Lower lobe of right lung (tissue), 2 donors: ENCODE data around the gene MARK4. TPM values are rescaled to one million over a fixed set of nuclear protein-coding genes. Genes with fewer than 3 reads are reported as not detected.

Source experiments
- ATAC-seq, 2 donors: fragments of 200-7000 bp; cut with Tn5 transposase; one replicate each; pipeline ENCODE4 v1.9.1; 2020 to 2022; ENCODE audit warnings: mild to moderate bottlenecking in 2 of 2, moderate library complexity in 2 of 2
- DNase-seq: peaks from one replicate; pipeline ENCODE4 v3.0.0-alpha.2; 2020
- H3K27ac ChIP-seq: fragments of 200-600 bp; one replicate; pipeline ENCODE4 v1.8.0; 2022
- H3K27me3 ChIP-seq: fragments of 200-600 bp; one replicate; pipeline ENCODE4 v1.8.0; 2022; ENCODE audit warnings: low read depth
- H3K36me3 ChIP-seq: fragments of 200-600 bp; one replicate; pipeline ENCODE4 v1.8.0; 2022; ENCODE audit warnings: mild to moderate bottlenecking
- H3K4me1 ChIP-seq: fragments of 200-600 bp; one replicate; pipeline ENCODE4 v1.8.0; 2022
- H3K4me3 ChIP-seq: fragments of 200-600 bp; one replicate; pipeline ENCODE4 v1.8.0; 2022; ENCODE audit warnings: mild to moderate bottlenecking
- H3K9me3 ChIP-seq: fragments of 200-600 bp; one replicate; pipeline ENCODE4 v1.8.0; 2022
- CTCF ChIP-seq: fragments of 200-600 bp; IDR thresholded peaks from one replicate; pipeline ENCODE4 v1.8.0; 2022; ENCODE audit warnings: antibody characterized with exemption, mild to moderate bottlenecking
- intact Hi-C: fragments of 100-400 bp; cut with DNase I; formaldehyde crosslinking; loops from one replicate; pipeline ENCODE4 v1.11.0; 2022
- total RNA-seq: library from RNA; stranded (reverse); fragmentation: NEBNext Ultra II Directional; extraction: Animal tissue kit (Norgen Biotek cat#: 25700); gene quantifications from one replicate; pipeline ENCODE4 v1.2.1, GENCODE V29; 2021
- donor health status: DM: no; HTN: yes; CAD: no; lungs with severe emphysema.

MARK4 gene
- total RNA-seq, 1 donor from 2014 or later: 32.5 TPM

DNA sequence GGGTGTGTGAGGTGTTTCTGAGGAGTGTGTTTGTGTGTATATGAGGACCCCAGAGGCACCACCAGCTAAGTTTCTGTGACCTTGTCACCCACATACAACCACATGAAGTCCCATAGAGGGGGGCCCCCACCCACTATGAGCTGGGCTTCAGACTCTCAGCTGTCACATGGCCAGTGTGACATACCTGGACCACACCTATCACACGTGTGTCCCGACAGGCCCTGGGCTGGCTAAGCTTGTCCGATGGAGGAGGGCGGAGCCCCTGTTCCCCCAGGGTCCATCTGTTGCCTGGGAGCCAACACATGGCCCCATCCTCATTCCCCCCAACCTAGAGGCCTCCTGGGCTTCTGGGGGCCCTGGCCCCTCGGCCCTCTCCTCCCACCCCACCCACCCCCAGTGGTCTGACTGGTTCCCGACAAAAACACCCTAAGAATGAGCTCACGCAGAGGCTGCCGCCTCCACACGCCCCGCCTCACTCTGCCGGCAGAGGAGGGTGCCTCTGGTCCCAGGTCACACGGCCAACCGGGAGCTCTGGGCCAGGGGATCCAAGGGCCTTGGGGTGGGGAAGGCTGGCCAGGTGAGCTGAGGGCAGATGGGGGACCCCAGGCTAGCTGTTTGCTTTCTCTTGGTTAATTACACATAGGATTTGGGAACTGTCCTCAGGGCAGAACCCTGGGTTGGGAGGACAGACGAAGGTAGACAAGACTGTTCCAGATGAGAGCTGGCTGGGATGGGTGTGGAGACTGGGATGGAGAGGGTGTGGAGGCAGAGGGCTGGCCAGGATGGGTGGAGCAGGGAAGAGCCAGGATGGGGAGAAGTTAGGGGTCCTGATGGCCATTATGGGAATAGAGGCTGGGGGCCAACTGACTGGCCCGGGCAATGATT is 93.8 kb downstream of the MARK4 start:
- Histone ChIP-seq H3K4me1 (no peaks in the 10 kb centered on the region), H3K4me3 (no peak overlapping the region), H3K9me3 (no peaks in the 10 kb centered on the region), H3K27ac (no peak overlapping the region), H3K27me3 (peaks cover 31% of the 10 kb centered on the region), H3K36me3 (no peaks in the 10 kb centered on the region)
- no peak for DNase-seq
- TF ChIP-seq CTCF: no peak
- intact Hi-C loops: no loop called here
- no peak for ATAC-seq

- H3K36me3 ChIP-seq: no peaks in the 10 kb centered on the region
- TF ChIP-seq CTCF: no peak
- no peaks in the 10 kb centered on the region for H3K9me3 ChIP-seq
- H3K27ac ChIP-seq: no peak overlapping the region
- intact Hi-C loops: no loop called here
- ATAC-seq (no peak), DNase-seq (no peak)
- peaks cover 25% of the 10 kb centered on the region for H3K27me3 ChIP-seq
- no peaks in the 10 kb centered on the region for H3K4me1 ChIP-seq
- H3K4me3 ChIP-seq: no peak overlapping the region
Measured at GRCh38 chr19:45345506-45345860, 94.4 kb downstream of the MARK4 start.

DNA sequence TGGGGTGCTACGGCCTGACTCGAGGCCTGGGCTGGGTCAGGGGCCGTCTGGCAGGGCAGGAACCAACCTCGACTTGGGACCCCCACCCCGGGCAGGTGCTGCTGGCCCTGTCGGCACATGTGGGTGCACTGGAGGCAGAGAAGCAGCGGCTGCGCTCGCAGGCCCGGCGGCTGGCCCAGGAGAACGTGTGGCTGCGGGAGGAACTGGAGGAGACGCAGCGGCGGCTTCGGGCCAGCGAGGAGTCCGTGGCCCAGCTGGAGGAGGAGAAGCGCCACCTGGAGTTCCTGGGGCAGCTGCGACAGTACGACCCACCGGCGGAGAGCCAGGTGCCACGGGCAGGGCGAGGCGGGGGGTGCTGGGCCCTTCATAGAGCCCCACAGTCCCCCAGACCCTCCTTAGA is 95.4 kb downstream of the MARK4 start:
- no peaks in the 10 kb centered on the region for H3K4me1 ChIP-seq
- ATAC-seq: no peak
- intact Hi-C loops: no loop called here
- no peaks in the 10 kb centered on the region for H3K9me3 ChIP-seq
- peaks cover 20% of the 10 kb centered on the region for H3K27me3 ChIP-seq
- H3K27ac ChIP-seq: no peak overlapping the region
- no peak for TF ChIP-seq CTCF
- H3K4me3 ChIP-seq: no peak overlapping the region
- DNase-seq: no peak
- H3K36me3 ChIP-seq: peaks cover 5% of the 10 kb centered on the region

DNA sequence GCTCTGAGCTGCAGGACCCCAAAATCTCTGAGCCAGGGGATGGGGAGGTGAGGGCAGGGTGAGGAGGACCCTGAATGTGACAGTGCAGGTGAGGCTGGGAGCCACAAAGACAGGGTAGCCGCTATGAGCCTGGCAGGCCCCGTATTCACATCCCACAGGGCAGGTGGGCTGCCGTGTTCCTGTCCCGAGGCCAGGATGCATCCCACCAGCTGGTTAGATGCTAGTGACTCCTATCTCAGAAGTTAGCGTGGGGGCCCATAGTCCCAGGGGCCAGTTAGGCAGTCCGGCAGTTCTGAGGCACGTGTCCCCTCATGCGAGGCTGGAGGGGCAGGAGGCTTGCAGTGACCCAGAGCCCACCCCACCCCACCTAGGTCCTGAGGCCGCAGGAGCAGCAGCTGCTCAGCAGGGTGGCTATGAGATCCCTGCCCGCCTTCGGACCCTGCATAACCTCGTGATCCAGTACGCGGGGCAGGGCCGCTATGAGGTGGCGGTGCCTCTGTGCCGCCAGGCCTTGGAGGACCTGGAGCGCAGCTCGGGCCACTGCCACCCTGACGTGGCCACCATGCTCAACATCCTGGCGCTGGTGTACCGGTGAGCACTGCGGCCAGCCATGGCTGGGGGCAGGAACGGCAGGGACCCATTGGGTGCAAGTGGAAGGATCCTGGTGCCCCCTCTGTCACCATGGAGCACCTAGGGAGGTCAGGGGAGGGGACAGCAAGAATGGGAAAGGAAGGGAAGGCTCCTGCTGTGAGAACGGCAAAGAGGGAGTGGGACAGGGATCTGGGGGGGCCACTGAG is 96.7 kb downstream of the MARK4 start:
- DNase-seq: no peak
- Histone ChIP-seq H3K4me1 (no peaks in the 10 kb centered on the region), H3K4me3 (no peak overlapping the region), H3K27me3 (peaks cover 20% of the 10 kb centered on the region), H3K27ac (no peak overlapping the region), H3K9me3 (no peaks in the 10 kb centered on the region), H3K36me3 (peaks cover 19% of the 10 kb centered on the region)
- no peak for ATAC-seq
- intact Hi-C loops: no loop called here
- TF ChIP-seq CTCF: no peak

- intact Hi-C loops: no loop called here
- Histone ChIP-seq H3K9me3 (no peaks in the 10 kb centered on the region), H3K27me3 (peaks cover 20% of the 10 kb centered on the region), H3K36me3 (peaks cover 26% of the 10 kb centered on the region), H3K27ac (no peak overlapping the region), H3K4me1 (no peaks in the 10 kb centered on the region), H3K4me3 (no peak overlapping the region)
- no peak for DNase-seq
- no peak for ATAC-seq
- no peak for TF ChIP-seq CTCF
Measured at GRCh38 chr19:45348367-45349125, 97.5 kb downstream of the MARK4 start.
